Neural progenitor cell (in vitro differentiated cells): ENCODE results near the gene TBC1D19.

Source experiments
- EZH2phosphoT487 ChIP-seq: fragments of 200-600 bp; sonication (generic); IDR thresholded peaks from 2 replicates; pipeline ENCODE4 v1.6.1; 2017; ENCODE audit warnings: antibody characterized with exemption
- TF ChIP-seq, protein P1 (sequence below): fragments of 200-600 bp; sonication (generic); IDR thresholded peaks from 2 replicates; pipeline ENCODE4 v1.5.1; 2017; ENCODE audit warnings: antibody characterized with exemption, mild to moderate bottlenecking

DNA sequence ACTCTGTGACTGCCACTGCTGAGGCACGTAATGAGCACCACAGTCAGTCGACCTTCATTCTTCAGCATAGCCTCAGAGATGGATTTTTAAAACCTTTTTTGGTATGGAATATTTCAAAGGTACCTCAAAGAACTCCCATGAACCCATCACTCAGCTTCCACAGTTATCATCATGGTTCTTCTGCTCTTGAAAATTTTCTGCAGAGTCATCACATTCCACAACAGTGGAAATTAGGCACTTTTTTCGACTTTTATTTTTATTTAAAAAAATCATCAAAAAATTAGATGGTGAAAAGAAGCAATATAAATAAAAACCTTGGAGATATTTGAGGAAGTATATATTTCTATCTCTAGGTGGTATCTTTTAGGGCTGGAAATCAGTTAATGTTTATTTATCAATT is 37.5 kb downstream of the TBC1D19 start:
- no peak for TF ChIP-seq EZH2phosphoT487
- TF ChIP-seq, protein P1, sequence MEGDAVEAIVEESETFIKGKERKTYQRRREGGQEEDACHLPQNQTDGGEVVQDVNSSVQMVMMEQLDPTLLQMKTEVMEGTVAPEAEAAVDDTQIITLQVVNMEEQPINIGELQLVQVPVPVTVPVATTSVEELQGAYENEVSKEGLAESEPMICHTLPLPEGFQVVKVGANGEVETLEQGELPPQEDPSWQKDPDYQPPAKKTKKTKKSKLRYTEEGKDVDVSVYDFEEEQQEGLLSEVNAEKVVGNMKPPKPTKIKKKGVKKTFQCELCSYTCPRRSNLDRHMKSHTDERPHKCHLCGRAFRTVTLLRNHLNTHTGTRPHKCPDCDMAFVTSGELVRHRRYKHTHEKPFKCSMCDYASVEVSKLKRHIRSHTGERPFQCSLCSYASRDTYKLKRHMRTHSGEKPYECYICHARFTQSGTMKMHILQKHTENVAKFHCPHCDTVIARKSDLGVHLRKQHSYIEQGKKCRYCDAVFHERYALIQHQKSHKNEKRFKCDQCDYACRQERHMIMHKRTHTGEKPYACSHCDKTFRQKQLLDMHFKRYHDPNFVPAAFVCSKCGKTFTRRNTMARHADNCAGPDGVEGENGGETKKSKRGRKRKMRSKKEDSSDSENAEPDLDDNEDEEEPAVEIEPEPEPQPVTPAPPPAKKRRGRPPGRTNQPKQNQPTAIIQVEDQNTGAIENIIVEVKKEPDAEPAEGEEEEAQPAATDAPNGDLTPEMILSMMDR: no peak
